NCI-H187 treated with DMSO at 0.1 percent for 48 hours (cell line): Measurements from ENCODE around the gene OPRL1.

Experiments used
- DNase-seq: peaks from one replicate; lab custom pipeline; 2025; lab: John Stamatoyannopoulos, UW

The OPRL1 gene

DNA sequence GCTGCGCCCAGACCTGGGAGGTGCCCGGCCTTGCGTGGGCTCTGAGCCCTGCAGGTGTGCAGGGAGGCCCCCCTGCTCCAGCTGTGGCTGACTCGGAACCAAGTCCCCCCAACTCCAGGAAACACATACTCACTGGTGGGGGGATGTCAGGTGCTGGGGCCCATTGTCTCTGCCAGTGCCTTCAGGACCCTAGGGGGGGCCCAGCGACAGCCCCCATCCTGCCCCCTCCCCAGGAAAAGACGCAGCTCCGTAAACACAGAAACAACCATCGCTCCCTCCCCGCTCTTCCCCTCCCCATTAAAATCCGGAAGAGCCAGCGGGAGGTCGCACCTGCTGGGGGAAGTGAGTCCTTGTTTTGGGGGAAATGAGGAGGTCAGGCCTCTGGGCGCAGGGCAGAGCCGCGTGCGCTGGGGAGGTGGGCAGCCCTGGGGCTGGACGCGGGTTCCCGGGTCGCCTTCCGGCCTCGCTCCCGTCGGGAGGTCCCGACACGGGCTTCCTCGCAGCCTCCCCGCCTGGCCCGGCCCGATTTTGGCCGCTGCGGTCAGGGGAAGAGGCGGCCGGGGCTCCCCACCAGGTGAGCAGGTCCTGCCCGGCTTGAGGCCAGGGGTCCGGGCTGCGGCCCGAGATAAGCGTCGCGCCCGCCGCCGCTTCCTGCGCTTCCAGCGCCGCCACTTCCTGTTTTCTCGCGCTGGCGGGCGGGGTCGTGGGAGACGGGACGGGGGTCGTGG lies 37.7 kb upstream of the OPRL1 start:
- DNase-seq = no peak

GRCh38 chr20:64043768-64044167 lies 36.1 kb upstream of the OPRL1 start:
- DNase-seq = no peak

- DNase-seq = no peak
Measured at GRCh38 chr20:64044484-64045247, 35.2 kb upstream of the OPRL1 start.

- no peak for DNase-seq
Measured at GRCh38 chr20:64045346-64046011, 34.4 kb upstream of the OPRL1 start.

- no peak for DNase-seq
Measured at GRCh38 chr20:64047046-64047389, 32.9 kb upstream of the OPRL1 start.

DNA sequence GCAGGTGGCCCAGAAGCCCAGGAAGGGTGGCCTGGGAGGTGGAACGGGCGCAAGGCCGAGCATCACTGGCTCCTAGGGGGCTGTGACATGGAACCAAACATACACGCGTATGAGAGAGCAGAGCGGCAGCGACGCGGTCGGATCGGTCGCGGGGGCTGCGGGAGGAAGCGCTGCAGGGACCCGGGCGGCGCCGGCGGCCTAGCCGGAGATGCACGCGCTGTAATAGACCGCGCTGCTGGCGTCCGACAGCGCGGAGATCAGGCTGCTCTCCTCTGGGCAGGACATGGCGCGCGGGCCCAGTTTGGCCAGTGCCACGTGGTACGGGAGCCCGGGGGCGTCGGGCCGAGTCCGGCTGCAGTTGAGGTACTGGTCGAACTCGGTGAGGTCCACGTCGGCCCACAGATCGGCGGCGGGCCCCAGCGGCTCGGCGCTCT lies 31.9 kb upstream of the OPRL1 start:
- DNase-seq = no peak

DNA sequence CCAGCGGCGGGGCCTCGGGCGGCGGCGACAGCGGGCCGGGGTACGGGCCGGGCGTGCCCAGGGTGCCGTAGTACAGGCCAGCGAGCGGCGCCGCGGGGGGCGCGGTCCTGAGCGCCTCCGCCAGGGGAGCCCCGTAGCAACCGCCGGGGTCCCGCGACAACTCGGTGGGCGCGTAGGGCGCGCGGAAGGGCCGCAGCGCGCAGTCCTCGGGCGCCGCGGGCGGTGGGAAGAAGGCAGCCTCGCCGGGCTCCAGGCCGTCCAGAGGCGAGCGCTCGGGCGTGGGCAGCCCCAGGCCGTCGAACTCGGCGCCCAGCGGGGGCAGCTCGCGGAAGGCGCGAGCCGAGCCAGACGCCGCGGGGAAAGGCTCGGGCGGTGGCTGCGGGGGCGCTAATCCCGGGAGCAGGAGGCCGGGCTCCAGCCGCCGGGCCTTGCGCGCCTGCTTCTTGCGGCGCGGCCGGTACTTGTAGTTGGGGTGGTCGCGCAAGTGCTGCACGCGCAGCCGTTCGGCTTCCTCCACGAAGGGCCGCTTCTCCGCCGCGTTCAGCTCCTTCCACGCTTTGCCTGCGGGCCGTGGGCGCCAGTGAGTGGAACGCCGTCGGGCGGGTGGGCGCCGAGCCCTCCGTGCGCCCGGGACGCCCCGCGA lies 31.4 kb upstream of the OPRL1 start:
- DNase-seq = no peak

DNA sequence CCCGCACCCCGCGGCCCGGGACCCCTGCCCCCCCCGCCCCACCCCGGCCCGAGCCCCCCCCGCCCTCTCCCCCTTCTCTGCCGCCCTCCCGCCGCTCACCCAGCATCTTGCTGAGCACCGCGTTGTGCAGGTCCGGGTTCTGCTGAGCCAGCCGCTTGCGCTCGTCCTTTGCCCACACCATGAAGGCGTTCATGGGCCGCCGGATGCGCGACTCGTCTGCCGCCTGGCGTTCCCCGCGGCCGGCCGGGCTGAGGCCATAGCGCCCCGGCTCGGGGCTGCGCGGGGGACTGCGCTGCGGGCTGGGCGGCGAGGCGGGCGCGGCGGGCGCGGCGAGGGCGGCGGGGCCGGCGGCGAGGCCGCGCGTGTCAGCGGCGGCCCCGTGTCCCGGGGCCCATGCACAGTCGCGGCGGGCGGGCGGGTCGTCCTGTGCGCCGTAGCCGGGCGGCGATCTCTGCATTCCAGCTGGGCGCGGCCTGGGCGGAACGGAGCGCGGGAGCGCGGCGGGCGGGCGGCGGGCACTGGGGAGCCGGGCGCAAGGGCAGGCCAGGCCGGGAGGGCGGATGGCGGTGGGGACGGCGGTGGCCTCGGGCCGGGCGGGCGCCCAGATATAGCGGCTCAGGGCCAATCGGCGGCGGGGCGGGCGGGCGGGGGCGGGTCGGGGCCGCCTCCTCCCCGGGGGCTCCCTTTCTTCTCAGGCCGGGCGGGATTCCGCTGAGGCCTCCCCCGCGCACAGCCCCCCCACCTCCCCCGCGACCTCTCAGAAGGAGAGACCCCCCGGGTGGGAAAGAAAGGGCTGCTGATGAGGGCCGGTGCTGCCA lies 30.6 kb upstream of the OPRL1 start, which contains the start of gene SOX18:
SOX18 (minus strand) TSS at position 580 of the 818 bp plus-strand sequence; CDS start at position 457, 123 bp downstream.
- DNase-seq = no peak

DNA sequence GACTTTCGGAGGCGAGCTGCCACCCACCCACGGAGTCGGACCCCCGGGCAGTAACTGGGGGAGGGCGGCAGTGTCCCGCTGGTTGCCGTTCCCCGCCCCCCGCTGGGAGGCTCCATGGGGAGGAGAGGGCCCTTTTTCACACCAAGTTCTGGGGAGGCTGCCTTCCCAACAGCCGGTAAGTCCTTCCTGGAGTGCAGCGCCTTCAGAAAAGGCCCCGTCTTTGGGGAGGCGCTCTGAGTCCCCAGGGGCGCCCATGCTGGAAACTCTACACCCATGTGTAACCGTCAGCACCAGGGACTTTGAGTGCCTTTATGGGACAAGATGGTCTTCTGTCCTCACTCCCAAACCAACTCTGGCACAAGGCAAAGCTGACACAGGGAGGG lies 30.0 kb upstream of the OPRL1 start:
- no peak for DNase-seq

- DNase-seq = no peak
Measured at GRCh38 chr20:64050261-64051032, 29.4 kb upstream of the OPRL1 start.

GRCh38 chr20:64051033-64051452 lies 28.8 kb upstream of the OPRL1 start:
- DNase-seq = no peak

GRCh38 chr20:64051561-64052325 lies 28.1 kb upstream of the OPRL1 start:
- DNase-seq = no peak

GRCh38 chr20:64052326-64052722 lies 27.6 kb upstream of the OPRL1 start:
- no peak for DNase-seq

DNA sequence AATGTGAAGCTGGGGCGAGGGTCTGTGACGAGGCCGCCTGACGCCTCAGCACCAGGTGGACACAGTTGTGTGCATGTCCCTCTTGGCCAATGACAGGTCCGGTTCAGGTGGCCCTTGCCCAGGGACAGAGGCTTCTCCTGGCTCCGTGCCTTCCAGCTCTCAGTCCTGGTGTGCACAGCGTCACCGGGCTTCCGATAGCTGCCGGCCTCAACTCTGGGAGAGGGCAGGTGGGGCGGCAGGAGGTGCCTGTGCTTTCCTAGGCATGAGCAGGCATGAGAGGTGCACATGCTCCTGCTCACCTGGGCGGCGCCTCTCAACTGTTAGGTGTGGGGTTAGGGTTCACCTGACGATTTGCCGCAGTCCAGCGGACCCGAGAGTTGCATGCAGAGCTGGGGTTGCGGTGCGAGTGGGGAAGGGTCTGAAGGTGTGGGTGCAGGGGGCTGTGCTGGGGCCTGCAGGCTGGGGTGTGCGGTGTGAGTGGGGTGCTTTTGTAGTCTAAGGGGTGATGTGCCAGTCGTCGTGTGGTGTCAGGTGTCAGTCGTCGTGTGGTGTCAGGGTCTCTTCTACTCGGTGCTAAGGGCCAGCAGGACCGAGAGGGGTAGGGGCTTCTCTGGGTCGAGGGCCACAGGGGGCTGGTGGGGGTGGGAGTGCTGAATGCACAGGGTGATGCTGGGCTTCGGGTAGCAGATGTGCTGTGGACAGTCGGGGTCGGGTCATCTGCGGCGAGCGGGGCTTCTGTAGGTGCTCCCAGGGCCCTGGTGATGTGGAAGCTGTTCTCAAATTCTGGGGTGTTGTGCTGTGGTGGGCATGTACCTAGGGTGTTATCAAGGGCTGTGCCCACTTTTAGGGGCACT lies 26.7 kb upstream of the OPRL1 start:
- DNase-seq = no peak

DNA sequence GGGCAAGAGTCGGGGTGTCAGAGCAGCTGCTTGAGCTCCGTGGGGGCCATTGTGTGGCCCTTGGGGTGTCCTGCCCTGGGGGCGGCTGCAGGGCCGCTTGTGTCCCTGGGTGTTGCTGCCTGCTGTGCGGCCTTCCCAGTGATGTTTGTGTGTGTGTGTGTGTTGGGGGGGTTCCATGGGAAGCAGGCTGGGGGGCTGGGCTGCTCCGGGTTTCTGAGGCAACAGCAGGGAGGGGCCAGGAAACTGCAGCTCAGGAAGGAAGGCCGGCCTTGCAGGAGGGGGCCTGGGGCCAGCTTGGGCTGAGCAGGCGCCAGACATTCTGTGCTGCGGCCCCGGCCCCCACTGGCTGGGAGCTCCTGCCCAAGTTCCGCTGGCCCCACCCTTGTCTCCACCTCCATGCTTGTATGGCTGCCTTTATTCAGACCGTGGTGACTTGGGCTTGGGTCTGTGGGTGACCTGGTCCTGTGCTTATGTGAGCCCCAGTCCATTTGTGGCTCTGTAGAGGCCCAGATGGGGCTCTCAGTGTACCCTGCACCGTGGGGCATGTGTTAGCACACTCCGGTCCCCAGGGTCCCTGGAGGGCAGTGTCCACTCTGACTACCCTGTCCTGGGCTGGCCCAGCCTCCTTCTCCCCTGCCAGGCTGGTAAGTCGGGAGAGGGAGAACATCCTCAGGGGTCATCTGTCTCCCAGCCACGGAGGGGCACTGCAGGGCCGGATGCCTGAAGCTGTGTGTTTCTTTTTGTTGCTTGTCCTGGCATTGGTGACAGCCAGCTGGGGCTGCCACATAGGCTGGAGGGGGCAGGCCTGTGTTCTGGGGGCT lies 25.8 kb upstream of the OPRL1 start:
- DNase-seq = no peak

GRCh38 chr20:64055396-64055892 lies 24.4 kb upstream of the OPRL1 start:
- DNase-seq = no peak

- no peak for DNase-seq
Measured at GRCh38 chr20:64055893-64056638, 23.8 kb upstream of the OPRL1 start.

- DNase-seq = no peak
Measured at GRCh38 chr20:64056639-64056888, 23.3 kb upstream of the OPRL1 start.
